Smooth muscle cell (in vitro differentiated cells): ENCODE results near the gene INTU. TPM values are rescaled to one million over a fixed set of nuclear protein-coding genes. Genes with fewer than 3 reads are reported as not detected.

Source experiments
- DNase-seq: peaks from one replicate; lab custom pipeline; 2025; ENCODE audit not compliant: unreplicated experiment; lab: John Stamatoyannopoulos, UW
- H2AFZ ChIP-seq: fragments of 200-600 bp; sonication (generic); 2 replicates; pipeline ENCODE4 v1.6.0; 2016; ENCODE audit warnings: antibody characterized with exemption, low read depth, mild to moderate bottlenecking
- H3F3A ChIP-seq: fragments of 200-600 bp; sonication (generic); 2 replicates; pipeline ENCODE4 v1.6.0; 2017; ENCODE audit warnings: antibody characterized with exemption, low read depth
- H3K27ac ChIP-seq: fragments of 200-600 bp; sonication (generic); 2 replicates; pipeline ENCODE4 v1.5.1; 2016; ENCODE audit warnings: low read depth, mild to moderate bottlenecking
- H3K27me3 ChIP-seq: fragments of 200-600 bp; sonication (generic); 2 replicates; pipeline ENCODE4 v1.6.1; 2016; ENCODE audit warnings: low read depth, mild to moderate bottlenecking
- H3K36me3 ChIP-seq: fragments of 200-600 bp; sonication (generic); 2 replicates; pipeline ENCODE4 v1.5.1; 2016; ENCODE audit warnings: low read depth
- H3K4me1 ChIP-seq: fragments of 200-600 bp; sonication (generic); 2 replicates; pipeline ENCODE4 v1.5.1; 2016; ENCODE audit warnings: low read depth
- H3K4me2 ChIP-seq: fragments of 200-600 bp; sonication (generic); 2 replicates; pipeline ENCODE4 v1.6.0; 2016; ENCODE audit warnings: mild to moderate bottlenecking
- H3K4me3 ChIP-seq: fragments of 200-600 bp; sonication (generic); 2 replicates; pipeline ENCODE4 v1.5.1; 2016; ENCODE audit warnings: mild to moderate bottlenecking
- H3K79me2 ChIP-seq: fragments of 200-600 bp; sonication (generic); 2 replicates; pipeline ENCODE4 v1.6.0; 2016; ENCODE audit warnings: low read depth, mild to moderate bottlenecking
- H3K9ac ChIP-seq: fragments of 200-600 bp; sonication (generic); 2 replicates; pipeline ENCODE4 v1.6.0; 2016; ENCODE audit warnings: low read depth
- H3K9me3 ChIP-seq: fragments of 200-600 bp; sonication (generic); replicated peaks from 2 replicates; pipeline ENCODE4 v1.5.1; 2016; ENCODE audit warnings: low read depth
- H4K20me1 ChIP-seq: fragments of 200-600 bp; sonication (generic); 2 replicates; pipeline ENCODE4 v1.6.0; 2016; ENCODE audit warnings: low read depth
- CTCF ChIP-seq: fragments of 200-600 bp; sonication (generic); IDR thresholded peaks from 2 replicates; pipeline ENCODE4 v1.5.1; 2017; ENCODE audit warnings: borderline replicate concordance, mild to moderate bottlenecking, antibody characterized with exemption; ENCODE audit not compliant: insufficient read depth, poor library complexity, severe bottlenecking
- WGBS: methylation state at CpG from one replicate; pipeline ENCODE4 v1.1.7; 2016; ENCODE audit warnings: low lambda C conversion rate; 5-methylcytosine and 5-hydroxymethylcytosine counted together
- polyA plus RNA-seq: library from polyadenylated mRNA; unstranded; fragments of >200 nt; fragmentation: Nextera tagmentation; extraction: Ambion mirVana; gene quantifications from 2 replicates; pipeline ENCODE4 v1.2.1, GENCODE V29; 2016
- total RNA-seq: library from RNA; depleted of rRNA; stranded (reverse); fragments of >200 nt; gene quantifications from 2 replicates; pipeline ENCODE4 v1.2.3, GENCODE V29; 2014

The INTU gene
- total and polyA plus RNA-seq, 2 experiments from 2014 or later, result 4.3 to 32.8 TPM

- 59% methylated on average over 2 of the region's 2 CpGs for WGBS
- Histone ChIP-seq H3K4me2 (no peak overlapping the region), H2AFZ (no peak overlapping the region), H3F3A (no peaks in the 10 kb centered on the region), H3K4me1 (peaks cover 8% of the 10 kb centered on the region), H3K9me3 (no peaks in the 10 kb centered on the region), H3K79me2 (no peaks in the 10 kb centered on the region), H3K4me3 (no peak overlapping the region), H3K27me3 (no peaks in the 10 kb centered on the region), H3K9ac (no peak overlapping the region), H4K20me1 (no peaks in the 10 kb centered on the region), H3K36me3 (no peaks in the 10 kb centered on the region), H3K27ac (no peak overlapping the region)
- DNase-seq, result no peak
- TF ChIP-seq CTCF, result no peak
These were observed 36.0 kb downstream of the INTU start for GRCh38 chr4:127668770-127669169.

GRCh38 chr4:127669691-127670090, 36.9 kb downstream of the INTU start:
- no peaks in the 10 kb centered on the region for H4K20me1 ChIP-seq
- TF ChIP-seq CTCF, result no peak
- no peak for DNase-seq
- no peaks in the 10 kb centered on the region for H3K79me2 ChIP-seq
- H3K9ac ChIP-seq, result no peak overlapping the region
- H3K27ac ChIP-seq, result no peak overlapping the region
- H2AFZ ChIP-seq, result no peak overlapping the region
- H3K4me1 ChIP-seq, result peaks cover 8% of the 10 kb centered on the region
- 92% methylated on average over 1 of the region's 1 CpG for WGBS
- H3K9me3 ChIP-seq, result no peaks in the 10 kb centered on the region
- H3K4me3 ChIP-seq, result no peak overlapping the region
- no peak overlapping the region for H3K4me2 ChIP-seq
- H3K36me3 ChIP-seq, result no peaks in the 10 kb centered on the region
- no peaks in the 10 kb centered on the region for H3F3A ChIP-seq
- no peaks in the 10 kb centered on the region for H3K27me3 ChIP-seq

GRCh38 chr4:127672111-127672510, 39.4 kb downstream of the INTU start:
- H3K4me1 ChIP-seq, result peaks cover 8% of the 10 kb centered on the region
- H3K4me3 ChIP-seq, result no peak overlapping the region
- no peaks in the 10 kb centered on the region for H3K79me2 ChIP-seq
- H3K9ac ChIP-seq, result no peak overlapping the region
- no peaks in the 10 kb centered on the region for H3K9me3 ChIP-seq
- H4K20me1 ChIP-seq, result no peaks in the 10 kb centered on the region
- no peak for TF ChIP-seq CTCF
- H3F3A ChIP-seq, result no peaks in the 10 kb centered on the region
- no peak for DNase-seq
- no peaks in the 10 kb centered on the region for H3K36me3 ChIP-seq
- H3K27ac ChIP-seq, result no peak overlapping the region
- 100% methylated on average over 2 of the region's 2 CpGs for WGBS
- H3K4me2 ChIP-seq, result no peak overlapping the region
- H3K27me3 ChIP-seq, result no peaks in the 10 kb centered on the region
- no peak overlapping the region for H2AFZ ChIP-seq

GRCh38 chr4:127685292-127685691, 52.5 kb downstream of the INTU start:
- H3K9me3 ChIP-seq, result no peaks in the 10 kb centered on the region
- peak overlapping the region; percentile 72 for H3K27ac ChIP-seq
- H3K4me3 ChIP-seq, result no peak overlapping the region
- no peak for TF ChIP-seq CTCF
- H3F3A ChIP-seq, result no peaks in the 10 kb centered on the region
- no peak for DNase-seq
- H4K20me1 ChIP-seq, result no peaks in the 10 kb centered on the region
- no peaks in the 10 kb centered on the region for H3K27me3 ChIP-seq
- H3K9ac ChIP-seq, result no peak overlapping the region
- H3K4me2 ChIP-seq, result no peak overlapping the region
- H2AFZ ChIP-seq, result no peak overlapping the region
- no peaks in the 10 kb centered on the region for H3K36me3 ChIP-seq
- H3K79me2 ChIP-seq, result no peaks in the 10 kb centered on the region
- no peaks in the 10 kb centered on the region for H3K4me1 ChIP-seq
